Measurements from ENCODE around the gene CES4A. TPM values are rescaled to one million over a fixed set of nuclear protein-coding genes. Genes with fewer than 3 reads are reported as not detected.

CES4A gene
- total and polyA plus RNA-seq, 2 of the 13 experiments (the other 11 are each of a cell fraction or from before 2014, with no cell fraction given) = 0.09 to 0.17 TPM

DNA sequence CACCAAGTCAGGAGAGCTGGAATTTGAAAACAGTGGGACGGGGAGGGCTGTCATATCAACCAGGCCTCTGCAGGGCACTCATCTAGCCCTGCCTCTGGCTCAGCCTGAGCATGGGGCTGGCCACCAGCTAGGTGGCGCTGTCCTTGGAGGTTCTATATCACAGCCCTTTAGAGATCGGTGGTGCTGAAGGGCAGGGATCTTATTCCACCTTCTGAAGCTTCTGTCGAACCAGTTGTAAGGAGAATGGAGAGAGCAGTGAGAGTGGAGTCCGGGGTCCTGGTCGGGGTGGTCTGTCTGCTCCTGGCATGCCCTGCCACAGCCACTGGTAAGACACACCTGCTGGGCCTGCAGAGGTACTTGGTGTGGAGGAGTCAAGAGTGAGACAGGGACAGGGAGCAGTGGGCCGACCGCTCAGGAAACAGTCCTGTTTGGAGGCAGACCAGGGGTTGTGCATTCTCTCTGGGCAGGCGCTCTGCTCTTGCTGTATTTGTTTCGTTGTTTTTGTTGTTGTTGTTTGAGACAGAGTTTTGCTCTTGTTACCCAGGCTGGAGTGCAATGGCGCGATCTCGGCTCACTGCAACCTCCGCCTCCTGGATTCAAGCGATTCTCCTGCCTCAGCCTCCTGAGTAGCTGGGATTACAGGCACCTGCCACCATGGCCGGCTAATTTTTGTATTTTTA, 27.2 kb upstream of the CES4A start, which contains the start of gene CES3 (continued):
- TF ChIP-seq, protein P1, sequence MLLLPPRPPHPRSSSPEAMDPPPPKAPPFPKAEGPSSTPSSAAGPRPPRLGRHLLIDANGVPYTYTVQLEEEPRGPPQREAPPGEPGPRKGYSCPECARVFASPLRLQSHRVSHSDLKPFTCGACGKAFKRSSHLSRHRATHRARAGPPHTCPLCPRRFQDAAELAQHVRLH (CRISPR knock-in tag; IDR thresholded peaks at IDR 0.05; ENCODE audit: borderline replicate concordance, low read depth) = peak; percentile 56; the same call in 1 of the 2 replicates
- TF ChIP-seq, protein P2, sequence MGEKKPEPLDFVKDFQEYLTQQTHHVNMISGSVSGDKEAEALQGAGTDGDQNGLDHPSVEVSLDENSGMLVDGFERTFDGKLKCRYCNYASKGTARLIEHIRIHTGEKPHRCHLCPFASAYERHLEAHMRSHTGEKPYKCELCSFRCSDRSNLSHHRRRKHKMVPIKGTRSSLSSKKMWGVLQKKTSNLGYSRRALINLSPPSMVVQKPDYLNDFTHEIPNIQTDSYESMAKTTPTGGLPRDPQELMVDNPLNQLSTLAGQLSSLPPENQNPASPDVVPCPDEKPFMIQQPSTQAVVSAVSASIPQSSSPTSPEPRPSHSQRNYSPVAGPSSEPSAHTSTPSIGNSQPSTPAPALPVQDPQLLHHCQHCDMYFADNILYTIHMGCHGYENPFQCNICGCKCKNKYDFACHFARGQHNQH (CRISPR knock-in tag; IDR thresholded peaks at IDR 0.05) = peak; percentile 64; the same call in 1 of the 2 replicates
- TF ChIP-seq TARDBP (CRISPR knock-in tag; IDR thresholded peaks at IDR 0.05) (peak; percentile 40; the same call in 1 of the 2 replicates), ZBTB42 (CRISPR knock-in tag; IDR thresholded peaks at IDR 0.05) (no peak), HOXD1 (CRISPR knock-in tag; IDR thresholded peaks at IDR 0.05) (no peak), ZNF660 (CRISPR knock-in tag; IDR thresholded peaks at IDR 0.05; ENCODE audit: borderline replicate concordance, low read depth) (no peak), MYNN (CRISPR knock-in tag; IDR thresholded peaks at IDR 0.05; ENCODE audit: low read depth) (no peak), ZNF230 (CRISPR knock-in tag; IDR thresholded peaks at IDR 0.05) (peak; percentile 72; the same call in 1 of the 2 replicates), ZNF572 (CRISPR knock-in tag; IDR thresholded peaks at IDR 0.05) (0 out of 2 replicates have a peak, but pooled peaks have one; percentile 78), GATAD1 (CRISPR knock-in tag; IDR thresholded peaks at IDR 0.05) (peak; percentile 79), NFATC3 (CRISPR knock-in tag; IDR thresholded peaks at IDR 0.05) (no peak), ZMAT3 (CRISPR knock-in tag; conservative IDR thresholded peaks at IDR 0.05) (no peak), ZNF468 (CRISPR knock-in tag; IDR thresholded peaks at IDR 0.05) (no peak), ZNF761 (CRISPR knock-in tag; conservative IDR thresholded peaks at IDR 0.05) (0 out of 2 replicates have a peak, but pooled peaks have one; percentile 56), SP1 (IDR thresholded peaks at IDR 0.05) (no peak), SP1 (CRISPR knock-in tag; IDR thresholded peaks at IDR 0.05) (no peak), ZNF160 (CRISPR knock-in tag; IDR thresholded peaks at IDR 0.05) (no peak), SRF (IDR thresholded peaks at IDR 0.05; ENCODE audit: low read depth, low read length) (no peak)
- TF ChIP-seq, protein P3, sequence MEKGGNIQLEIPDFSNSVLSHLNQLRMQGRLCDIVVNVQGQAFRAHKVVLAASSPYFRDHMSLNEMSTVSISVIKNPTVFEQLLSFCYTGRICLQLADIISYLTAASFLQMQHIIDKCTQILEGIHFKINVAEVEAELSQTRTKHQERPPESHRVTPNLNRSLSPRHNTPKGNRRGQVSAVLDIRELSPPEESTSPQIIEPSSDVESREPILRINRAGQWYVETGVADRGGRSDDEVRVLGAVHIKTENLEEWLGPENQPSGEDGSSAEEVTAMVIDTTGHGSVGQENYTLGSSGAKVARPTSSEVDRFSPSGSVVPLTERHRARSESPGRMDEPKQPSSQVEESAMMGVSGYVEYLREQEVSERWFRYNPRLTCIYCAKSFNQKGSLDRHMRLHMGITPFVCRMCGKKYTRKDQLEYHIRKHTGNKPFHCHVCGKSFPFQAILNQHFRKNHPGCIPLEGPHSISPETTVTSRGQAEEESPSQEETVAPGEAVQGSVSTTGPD (CRISPR knock-in tag; IDR thresholded peaks at IDR 0.05) = no peak
- TF ChIP-seq, protein P4, sequence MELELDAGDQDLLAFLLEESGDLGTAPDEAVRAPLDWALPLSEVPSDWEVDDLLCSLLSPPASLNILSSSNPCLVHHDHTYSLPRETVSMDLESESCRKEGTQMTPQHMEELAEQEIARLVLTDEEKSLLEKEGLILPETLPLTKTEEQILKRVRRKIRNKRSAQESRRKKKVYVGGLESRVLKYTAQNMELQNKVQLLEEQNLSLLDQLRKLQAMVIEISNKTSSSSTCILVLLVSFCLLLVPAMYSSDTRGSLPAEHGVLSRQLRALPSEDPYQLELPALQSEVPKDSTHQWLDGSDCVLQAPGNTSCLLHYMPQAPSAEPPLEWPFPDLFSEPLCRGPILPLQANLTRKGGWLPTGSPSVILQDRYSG (CRISPR knock-in tag; IDR thresholded peaks at IDR 0.05) = no peak
- TF ChIP-seq, protein P5, sequence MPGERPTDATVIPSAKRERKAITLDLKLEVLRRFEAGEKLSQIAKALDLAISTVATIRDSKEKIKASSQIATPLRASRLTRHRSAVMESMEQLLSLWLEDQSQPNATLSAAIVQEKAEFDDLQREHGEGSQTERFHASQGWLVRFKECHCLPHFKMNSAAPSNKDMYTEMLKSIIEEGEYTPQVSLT (CRISPR knock-in tag; IDR thresholded peaks at IDR 0.05; ENCODE audit: borderline replicate concordance, low read depth) = no peak
- TF ChIP-seq, protein P6, sequence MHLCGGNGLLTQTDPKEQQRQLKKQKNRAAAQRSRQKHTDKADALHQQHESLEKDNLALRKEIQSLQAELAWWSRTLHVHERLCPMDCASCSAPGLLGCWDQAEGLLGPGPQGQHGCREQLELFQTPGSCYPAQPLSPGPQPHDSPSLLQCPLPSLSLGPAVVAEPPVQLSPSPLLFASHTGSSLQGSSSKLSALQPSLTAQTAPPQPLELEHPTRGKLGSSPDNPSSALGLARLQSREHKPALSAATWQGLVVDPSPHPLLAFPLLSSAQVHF (CRISPR knock-in tag; IDR thresholded peaks at IDR 0.05) = no peak
- TF ChIP-seq, protein P7, sequence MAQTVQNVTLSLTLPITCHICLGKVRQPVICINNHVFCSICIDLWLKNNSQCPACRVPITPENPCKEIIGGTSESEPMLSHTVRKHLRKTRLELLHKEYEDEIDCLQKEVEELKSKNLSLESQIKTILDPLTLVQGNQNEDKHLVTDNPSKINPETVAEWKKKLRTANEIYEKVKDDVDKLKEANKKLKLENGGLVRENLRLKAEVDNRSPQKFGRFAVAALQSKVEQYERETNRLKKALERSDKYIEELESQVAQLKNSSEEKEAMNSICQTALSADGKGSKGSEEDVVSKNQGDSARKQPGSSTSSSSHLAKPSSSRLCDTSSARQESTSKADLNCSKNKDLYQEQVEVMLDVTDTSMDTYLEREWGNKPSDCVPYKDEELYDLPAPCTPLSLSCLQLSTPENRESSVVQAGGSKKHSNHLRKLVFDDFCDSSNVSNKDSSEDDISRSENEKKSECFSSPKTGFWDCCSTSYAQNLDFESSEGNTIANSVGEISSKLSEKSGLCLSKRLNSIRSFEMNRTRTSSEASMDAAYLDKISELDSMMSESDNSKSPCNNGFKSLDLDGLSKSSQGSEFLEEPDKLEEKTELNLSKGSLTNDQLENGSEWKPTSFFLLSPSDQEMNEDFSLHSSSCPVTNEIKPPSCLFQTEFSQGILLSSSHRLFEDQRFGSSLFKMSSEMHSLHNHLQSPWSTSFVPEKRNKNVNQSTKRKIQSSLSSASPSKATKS (CRISPR knock-in tag; IDR thresholded peaks at IDR 0.05) = no peak
